GM21528 (cell line): ENCODE measurements around the gene AP1AR.
A peak's percentile ranks its signal among the peaks of the same experiment; 100 is the strongest.
"Not testable (repeated sequence)": the region's sequence is repeated elsewhere in the genome, so short reads cannot be mapped to it uniquely, and the experiment has no call there.

Experiments used
- ATAC-seq: cut with Tn5 transposase; IDR thresholded peaks from one replicate; pipeline ENCODE4 v1.9.1; 2021; ENCODE audit warnings: mild to moderate bottlenecking, moderate library complexity; ENCODE audit not compliant: unreplicated experiment, low FRiP score

The AP1AR gene

DNA sequence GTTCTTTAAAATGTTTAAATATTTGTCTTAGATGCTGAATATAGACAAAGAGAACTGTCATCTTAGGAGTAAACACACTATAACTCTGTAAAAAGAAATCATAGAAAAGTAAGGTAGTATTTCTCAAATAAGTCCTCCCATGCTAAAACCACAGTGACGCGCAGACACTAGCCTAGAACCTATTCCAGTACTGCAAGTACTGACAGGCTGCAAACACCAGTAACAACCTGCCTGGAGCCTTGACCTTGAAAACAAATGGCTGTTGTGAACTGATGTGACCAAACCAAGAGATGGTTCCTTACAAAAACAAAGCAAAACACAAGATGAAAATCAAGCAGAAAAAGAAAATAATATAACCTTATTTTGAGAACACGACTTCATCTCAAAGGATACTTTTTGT lies 45.6 kb downstream of the AP1AR start:
- ATAC-seq = no peak

DNA sequence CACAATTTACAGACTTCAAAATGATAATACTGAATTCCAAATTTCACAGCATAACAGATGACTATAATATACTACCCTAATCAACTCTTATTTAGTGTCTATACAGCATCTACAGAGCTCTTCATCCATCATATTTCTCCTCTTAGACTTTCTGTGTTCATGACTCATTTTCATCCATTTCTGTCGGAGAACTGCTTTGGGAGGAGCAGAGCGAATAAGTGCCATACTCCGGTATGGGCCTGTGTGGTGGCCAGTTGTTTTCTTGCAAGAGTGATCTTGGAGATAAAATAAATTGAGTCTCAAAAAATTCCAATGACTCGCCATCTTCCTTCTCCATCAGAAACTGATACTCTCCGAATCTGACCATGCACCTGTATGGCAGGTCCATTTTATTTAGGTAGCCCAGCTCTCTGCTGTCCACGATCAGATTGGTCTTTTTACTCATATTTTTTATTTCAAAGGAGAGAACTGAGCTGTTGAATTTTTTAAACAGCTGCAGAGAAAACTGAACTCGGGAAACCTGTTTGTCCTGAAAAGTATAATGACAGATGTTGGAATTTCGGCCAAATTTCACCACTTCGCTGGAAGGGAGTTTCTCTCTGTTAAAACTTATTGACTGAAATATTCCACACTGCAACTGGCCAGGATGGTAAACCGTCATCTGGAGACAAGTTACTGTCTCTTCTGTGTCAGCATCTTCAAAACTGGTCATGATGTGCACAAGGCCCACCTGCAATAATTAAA lies 46.3 kb downstream of the AP1AR start:
- no peak for ATAC-seq

DNA sequence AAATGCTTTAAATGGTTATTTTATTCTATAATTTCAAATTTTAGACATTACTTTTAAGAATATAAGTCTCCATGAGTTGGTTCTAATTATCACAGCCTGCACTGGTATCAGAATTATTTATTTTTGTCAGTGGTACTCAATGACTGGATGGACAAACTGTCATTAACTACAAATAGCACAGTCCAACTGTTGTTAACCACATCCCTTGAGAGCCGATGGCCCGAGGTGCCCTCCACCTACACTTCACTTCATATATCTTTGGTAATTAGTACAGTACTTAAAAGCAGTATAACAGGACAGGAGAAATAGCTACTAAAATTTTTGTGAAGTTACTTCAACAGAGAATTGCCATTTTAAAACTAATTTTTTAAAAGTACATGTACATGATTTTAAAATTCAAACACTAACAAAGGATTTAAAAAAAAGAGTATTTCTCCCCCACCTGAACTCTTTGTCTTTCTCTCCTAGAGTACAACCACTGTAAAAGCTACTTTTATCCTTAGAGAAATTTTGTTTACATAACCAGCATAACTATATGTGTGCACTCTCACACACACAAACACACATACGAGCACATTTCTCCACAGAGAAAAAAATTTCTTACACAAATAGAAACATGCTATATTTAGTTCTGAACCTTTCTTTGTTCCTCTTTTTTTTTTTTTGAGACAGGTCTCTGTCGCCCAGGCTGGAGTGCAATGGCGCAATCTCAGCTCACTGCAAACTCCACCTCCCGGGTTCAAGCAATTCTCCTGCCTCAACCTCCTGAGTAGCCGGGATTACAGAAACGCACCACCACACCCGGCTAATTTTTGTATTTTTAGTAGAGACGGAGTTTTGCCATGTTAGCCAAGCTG lies 47.7 kb downstream of the AP1AR start:
- peak; percentile 66 for ATAC-seq

DNA sequence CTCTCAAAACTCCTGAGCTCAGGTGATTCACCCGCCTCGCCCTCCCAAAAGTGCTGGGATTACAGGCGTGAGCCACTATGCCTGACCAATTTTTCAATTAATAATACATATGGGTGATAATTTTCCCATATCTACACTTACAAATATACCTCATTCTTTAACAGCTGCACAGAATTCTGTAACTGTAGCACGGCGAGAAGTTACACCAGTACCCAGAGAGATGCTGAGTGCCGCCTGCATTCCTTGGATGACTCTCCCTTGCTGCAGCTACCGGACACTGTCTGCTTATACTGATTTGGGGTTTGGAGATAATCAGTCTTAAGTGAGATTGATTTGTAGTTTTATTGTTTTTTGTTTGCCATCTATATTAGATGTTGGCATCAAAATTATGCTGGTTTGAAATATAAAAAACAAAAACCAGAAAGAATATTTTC lies 48.3 kb downstream of the AP1AR start:
- ATAC-seq = peak; percentile 24

DNA sequence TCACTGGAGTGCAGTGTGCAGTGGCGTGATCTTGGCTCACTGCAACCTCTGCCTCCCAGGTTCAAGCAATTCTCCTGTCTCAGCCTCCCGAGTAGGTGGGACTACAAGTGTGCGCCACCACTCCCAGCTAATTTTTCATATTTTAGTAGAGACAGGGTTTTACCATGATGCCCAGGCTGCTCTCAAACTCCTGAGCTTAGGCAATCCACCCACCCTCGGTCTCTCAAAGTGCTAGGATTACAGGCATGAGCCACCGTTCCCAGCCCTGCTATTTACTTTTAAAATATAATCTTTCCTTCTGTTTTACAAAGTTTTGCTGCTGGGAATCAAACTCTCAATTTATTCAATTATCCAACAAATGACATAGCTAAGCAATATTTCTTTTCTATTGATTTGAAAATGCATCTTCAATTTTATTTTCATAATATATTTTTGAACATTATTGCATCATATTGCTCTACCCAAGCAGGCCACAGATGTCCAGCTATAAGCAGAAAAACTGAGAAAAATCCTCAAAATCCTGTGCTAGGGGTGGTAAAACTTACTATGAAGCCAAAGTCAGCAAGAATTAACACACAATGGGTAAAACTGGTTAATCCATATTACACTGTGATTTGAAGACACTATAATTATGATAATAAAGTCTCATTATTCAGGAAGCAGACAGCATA lies 48.9 kb downstream of the AP1AR start:
- ATAC-seq = no peak

DNA sequence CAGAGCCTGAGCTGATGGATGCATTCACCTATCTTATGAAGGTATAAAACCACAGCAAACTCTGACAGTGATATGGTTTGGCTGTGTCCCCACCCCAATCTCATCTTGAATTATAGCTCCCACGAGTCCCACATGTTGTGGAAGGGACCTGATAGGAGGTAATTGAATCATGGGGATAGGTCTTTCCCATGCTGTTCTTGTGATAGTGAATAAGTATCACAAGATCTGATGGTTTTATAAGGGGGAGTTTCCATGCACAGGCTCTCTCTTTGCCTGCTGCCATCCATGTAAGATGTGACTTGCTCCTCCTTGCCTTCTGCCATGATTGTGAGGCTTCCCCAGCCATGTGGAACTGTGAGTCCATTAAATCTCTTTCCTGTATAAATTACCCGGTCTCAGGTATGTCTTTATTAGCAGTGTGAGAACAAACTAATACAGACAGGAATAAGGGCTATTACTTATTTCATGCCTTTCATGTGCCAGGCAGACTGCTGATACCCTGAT lies 50.4 kb downstream of the AP1AR start:
- ATAC-seq = not testable (repeated sequence)

DNA sequence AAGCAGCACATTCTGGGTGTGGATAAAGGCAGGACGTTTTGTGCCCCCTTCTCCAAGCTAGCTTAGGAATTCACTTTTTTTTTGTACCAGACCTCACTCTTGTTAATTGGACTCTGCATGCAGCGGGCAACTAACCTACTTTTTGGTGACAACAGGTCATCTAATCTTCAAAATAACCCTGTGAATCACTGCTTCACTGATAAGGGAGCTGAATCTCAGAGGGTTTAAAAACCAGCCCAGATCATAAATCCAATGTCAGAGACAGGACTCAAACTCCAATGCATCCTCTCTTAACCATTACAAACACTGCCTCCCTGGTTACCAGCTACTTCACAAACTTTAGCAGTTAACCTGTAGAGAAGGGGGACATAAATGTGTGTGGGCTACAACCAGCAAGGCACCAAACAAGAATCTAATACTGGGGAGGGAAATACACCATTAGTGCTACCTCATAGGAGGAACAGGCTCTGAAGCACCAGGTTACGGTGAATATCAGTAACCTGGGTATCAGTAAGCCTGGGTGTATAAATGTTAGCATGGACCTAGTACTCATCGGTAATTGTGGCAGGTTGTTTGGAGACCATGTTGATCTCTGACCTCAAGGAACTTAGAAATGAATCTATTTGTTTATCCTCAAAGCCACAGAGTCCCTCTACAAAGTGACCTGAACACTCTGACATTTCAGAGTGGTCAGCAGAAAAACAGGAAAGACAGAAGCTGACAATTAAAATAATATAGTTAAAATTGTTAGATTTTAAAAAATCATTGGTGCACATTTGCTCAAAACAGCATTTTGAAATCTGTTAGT lies 51.5 kb downstream of the AP1AR start:
- ATAC-seq = no peak

DNA sequence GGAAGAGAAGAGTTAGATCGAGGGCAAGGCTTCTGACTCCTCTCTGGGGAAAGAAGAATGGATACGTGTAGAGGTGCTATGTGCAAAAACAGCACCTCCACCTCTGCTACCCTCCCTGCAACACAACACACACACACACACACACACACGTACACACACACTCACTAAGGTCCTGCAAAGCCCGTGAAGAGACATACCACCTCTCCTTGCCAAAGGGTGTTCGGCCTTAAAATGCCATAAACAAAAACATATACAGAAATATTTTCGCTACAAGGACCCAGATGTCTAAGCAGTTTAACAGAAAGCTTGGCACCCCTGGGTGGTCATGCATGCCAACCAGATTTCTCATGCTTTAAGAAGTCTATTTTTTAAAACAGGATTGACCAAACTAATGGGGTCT lies 52.6 kb downstream of the AP1AR start:
- ATAC-seq = no peak

DNA sequence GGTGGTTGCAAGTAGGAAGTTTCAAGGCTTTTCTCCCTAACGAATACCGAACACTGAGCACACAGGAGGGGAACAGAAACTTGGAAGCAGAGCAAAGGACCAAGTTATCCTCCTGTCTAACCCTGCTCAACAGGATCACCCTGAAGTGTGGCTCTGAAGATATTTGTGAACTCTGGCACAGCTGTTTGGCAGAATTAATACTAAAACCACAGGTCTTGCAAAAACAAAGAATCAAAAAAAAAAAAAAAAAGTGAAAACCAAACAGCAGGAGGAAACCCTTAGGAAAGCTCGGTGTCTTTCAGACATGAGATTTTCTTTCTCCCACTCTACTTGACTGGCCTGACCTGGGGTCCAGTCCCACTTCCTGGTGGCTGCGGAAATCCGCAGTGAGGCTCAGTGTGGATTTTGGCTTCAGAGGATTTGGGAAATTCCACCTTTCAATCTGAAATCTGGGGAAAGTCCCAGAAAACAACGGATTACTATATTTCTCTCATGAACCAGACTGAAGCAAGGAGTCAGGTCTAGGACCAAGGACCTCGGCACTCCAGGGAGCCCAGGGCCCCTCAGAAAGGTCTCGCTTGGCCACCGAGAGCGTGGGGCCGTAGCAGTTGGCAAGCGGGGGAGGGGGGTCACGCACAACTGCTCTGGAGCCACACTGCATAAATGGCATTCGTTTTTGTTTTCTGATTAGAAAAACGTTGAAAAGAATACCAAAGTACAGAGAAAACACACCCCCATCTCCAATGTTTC lies 53.2 kb downstream of the AP1AR start:
- peak; percentile 22 for ATAC-seq

DNA sequence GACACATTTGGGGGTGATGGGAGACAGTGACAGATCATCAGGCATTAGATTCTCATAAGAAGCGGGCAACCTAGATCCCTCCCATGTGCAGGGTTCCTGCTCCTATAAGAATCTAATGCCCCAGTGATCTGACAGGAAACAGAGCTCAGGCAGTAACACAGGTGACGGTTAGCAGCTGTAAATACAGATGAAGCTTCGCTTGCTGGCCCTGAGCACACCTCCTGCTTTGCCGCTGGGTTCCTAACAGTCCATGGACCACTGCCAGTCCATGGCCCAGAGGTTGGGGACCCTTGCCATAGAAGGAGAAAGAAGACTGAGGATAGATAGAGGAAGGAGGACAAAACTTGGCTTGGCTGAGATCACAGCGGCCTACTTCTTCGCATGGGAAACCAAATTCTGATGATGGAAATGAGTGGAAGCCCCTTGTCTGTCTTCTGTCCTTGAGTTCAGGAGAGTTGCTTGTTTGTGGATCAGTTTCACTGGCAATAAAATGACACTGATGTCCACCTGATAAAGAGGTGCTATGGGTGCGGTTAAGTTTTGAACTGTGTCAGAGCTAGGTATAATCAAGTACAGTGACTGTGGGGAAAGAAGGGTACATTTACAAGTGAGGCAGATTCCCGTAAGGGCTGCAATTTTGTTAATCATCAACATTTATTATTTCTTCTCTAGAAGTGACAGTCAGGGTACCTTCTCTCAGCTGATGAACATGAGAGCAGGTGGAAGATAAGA lies 55.8 kb downstream of the AP1AR start:
- peak; percentile 31 for ATAC-seq

DNA sequence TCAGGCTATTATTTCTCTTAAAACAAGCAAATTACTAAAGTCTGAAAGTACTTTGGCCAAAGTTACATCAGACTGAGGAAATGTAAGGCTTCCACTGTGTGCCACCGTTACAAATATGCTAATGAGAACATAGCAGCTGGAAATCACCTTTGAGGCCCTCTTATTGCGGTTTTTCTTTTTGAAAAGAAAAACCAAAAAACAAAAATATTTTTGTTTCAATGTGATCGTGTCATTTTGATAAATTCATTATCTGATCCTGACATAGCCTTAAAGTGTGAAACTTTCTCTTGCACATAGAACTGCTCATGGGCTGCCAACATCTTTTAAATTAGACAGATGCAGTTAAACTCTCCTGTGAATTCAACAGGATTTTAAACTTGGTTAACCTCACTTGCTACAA lies 56.9 kb downstream of the AP1AR start:
- peak; percentile 28 for ATAC-seq

DNA sequence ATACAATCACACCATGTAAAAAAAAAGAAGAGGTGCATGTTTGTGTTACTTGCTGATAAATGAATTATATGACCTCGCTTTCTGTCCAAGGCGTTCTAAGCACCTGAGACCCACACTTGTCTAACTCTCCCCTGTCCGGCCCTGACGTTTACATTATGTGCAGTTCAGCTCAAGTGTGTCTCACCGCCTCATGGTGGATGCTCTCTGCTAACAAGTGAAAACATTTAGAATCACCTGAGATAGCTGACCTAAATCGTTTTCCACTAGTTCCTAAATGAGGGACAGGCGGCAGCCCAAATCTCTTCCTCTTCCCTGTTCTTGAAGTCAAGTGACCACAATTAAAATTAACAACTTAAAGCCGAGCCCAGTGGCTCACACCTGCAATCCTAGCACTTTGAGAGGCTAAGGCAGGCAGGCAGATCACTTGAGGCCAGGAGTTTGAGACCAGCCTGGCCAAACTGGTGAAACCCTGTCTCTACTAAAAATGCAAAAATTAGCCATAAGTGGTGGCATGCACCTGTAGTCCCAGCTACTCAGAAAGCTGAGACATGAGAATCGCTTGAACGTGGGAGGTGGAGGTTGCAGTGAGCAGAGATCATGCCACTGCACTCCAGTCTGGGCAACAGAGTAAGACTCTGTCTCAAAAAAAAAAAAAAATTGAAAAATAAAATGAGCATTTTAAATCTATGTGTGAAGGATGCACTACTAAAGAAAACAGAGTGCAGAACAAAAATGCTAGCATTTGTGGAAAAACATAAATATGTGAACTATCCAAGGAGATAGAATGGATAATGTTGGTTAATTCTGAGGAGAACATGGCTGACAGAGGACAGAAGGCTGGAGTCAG lies 58.0 kb downstream of the AP1AR start:
- no peak for ATAC-seq

DNA sequence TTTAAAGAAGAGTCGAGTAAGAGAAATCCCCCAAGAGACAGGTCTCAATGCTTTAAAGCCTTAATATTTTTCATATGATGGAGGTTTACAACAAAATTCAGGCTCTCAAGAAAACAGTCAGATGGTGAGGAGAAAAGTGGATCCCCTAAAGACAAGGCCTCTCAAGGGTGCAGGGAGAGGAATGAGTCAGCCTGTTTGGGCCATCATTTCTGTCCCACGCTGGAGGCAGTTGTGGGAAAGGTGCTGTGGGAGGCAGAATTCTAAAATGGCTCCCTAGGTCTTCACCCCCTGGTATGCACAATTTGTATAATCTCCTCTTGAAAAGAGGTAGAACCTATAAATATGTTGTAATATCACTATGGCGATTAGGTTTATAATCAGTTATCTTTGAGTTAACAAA lies 58.8 kb downstream of the AP1AR start:
- no peak for ATAC-seq

DNA sequence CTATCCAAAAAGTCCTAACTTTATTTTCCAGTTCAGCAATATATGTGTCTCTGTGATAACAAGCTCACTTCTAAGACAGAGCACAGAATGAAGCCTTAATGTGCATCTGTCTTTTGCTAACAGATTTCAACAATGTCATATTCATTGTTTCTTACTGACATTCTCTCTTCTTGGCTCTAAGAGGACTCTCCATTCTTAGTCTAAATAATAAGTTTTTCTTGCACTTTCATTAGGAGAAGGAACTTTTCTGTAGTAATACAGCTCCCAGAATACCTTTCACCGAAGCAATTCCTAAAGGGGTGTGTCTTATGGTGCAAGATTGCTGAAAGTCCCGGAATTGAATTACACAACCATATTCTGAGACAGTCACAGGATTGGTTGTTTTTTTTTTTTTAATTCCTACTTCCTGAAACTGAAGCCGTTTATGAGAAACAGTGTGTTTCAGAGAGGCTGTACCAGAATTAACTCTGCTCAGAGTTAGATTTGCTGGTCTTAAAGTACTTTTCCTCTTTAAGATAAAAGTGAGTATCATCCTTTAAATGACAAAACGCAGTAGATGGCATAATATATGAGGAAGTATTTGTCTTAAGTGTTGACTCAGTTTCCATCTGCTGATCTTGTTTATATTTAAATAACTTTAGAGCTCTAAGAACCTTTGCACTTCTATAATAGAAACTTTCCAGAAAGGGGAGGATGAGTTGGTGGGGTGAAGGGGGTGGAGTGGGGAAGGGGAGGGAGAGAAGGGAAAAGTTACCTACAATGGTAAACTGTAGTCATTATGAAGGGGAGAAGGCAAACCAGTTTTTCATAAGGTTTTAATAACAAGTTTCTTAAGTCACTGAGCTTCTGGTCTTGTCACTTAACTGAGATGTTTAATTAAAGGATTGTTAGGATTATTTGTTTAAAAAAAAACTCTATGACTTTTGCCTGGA lies 65.6 kb downstream of the AP1AR start, which contains the start of gene ALPK1:
ALPK1 (plus strand) TSS at position 421 of the 932 bp plus-strand sequence.
- peak; percentile 86 for ATAC-seq

DNA sequence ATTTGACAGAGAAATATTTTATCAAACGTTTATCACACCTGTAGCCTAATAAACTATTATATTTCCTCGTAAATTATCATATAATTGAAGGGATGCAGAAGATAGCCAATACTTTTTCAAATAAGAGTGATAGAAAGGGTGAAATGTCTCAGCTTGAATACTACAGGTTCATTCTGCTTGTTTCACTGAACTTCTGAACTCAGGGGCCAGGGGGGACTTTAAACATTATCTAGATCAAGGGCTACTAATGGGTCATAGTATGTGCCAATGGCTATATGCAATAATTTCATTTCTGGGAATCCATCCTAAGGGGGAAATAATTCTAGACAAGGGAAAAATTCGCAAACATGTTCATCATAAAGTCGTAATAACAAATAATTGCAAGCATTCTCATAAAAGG lies 68.1 kb downstream of the AP1AR start:
- no peak for ATAC-seq

DNA sequence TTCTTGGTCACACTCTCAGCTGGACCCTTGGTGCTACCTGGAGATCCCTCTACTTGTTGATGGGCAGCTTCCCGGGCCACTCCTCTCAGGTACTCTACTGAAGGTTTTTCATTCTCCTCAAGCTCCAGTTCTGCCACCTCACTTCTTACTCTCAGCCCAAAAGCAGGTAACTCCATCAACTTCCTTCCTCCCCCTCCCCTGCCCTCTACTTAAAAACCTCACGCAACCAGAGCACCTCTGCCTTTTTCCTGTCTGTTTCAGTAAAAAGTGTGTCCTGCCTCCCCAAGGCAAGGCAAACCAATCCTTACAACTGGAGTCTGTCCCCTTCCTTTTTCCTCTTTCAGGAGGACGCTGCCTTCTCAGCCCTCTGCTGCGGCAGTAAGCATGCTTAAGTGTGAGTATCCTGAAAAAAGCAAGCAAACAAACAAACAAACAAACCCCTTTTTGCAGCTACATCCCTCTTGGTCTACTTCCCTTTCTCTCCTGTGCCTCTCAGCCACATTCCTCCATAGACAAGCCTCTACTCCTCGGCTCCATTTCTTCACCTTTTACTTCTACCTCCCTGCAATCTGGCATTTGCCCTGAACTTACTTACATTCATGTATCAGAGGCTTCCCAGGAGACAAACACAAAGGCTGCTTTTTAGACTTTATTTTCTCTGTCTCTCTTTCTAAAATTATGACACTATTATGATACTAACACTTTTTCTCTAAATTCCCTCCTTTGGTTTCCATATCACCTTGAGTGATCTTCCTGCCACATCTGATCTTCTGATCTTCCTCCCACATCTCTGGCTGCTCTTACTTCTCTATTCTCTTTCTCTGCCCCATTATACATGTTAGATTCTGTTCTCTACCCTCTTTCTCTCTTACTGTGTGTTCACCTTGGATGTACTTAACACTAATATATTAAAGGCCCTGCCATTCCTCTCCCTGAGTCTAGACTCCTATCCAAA lies 71.0 kb downstream of the AP1AR start:
- no peak for ATAC-seq
